Amygdala (tissue), 56 donors: ENCODE results near the gene OR8A1.
A peak's percentile ranks its signal among the peaks of the same experiment; 100 is the strongest.

ENCODE experiments used
- DNase-seq, 56 donors: peaks; one replicate each; lab custom pipeline; 2025; lab: John Stamatoyannopoulos, UW

The OR8A1 gene

DNA sequence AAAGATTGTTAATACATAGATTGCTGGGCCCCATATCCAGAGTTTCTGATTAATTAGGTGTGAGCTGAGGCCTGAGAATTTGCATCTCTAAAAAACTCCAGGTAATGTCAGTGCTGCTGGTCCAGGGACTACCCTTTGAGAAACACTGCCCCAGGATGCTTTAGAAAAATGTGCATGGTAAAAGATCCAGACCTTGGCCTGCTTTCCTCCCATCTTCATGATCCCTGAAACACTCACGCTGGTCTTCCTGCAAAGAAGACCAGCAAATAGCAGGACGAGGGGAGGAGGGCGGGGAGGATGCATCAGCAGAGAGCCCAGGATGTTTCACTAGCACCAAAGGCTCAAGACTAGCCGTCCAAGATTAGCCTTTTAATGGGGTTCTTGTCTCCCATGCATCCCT, at the start of gene OR8A1:
OR8A1 (plus strand) TSS at position 301 of the 400 bp plus-strand sequence. CDS start 123 bp downstream, outside the sequence.
- no peak for DNase-seq

DNA sequence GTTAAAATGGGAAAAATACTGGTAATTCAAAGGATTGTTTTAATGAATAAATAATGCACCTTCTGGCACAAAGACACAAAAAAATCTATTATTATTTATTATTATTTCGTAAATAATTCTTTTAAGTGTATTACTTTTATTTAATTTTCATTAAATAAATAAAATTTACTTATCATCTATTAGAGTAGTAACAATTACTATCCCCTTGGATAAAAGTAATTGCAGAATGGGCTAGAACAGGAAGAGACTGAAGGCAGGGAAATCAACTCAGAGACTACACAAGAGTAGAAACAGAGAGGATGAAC, 49.3 kb upstream of the OR8A1 start:
- DNase-seq: no peak

DNA sequence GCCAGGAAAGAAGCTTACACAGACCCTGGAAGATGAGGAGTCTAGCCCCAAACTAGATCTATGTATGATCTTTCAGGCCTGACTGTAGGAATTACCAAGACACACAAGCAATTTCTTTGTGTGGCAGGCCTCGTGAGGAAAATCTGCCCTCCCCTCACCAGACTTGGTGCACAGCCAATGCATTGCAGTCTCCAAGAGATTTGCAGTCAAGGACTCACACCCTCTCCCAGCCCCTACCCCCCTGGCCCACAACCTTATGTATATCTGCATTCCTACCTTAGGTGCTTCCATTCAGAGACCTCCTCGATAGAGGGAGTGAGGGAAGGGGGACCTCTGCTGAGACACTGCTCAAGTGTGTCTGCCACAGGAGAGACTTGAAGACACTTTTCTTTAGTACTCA, 36.2 kb upstream of the OR8A1 start:
- no peak for DNase-seq

DNA sequence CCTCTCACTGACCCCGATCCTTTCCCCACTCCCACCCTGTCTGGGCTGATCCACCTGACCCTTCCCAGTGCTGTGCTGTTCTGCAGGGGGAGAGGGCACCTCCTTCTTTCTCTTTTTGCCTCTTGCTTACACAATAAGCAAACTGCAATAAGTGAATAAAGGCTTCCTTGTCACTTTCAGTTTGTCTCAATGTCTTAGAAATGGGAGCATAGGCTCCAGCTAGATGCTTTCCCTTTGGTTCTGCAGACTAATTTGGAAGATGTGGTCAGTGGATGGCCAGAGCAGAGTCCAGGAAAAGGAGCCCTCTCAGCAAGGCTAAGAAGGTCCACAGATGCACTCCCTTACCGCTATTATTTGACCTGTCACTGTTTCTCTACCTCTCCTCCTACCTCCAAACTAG, 35.7 kb upstream of the OR8A1 start:
- DNase-seq: no peak

DNA sequence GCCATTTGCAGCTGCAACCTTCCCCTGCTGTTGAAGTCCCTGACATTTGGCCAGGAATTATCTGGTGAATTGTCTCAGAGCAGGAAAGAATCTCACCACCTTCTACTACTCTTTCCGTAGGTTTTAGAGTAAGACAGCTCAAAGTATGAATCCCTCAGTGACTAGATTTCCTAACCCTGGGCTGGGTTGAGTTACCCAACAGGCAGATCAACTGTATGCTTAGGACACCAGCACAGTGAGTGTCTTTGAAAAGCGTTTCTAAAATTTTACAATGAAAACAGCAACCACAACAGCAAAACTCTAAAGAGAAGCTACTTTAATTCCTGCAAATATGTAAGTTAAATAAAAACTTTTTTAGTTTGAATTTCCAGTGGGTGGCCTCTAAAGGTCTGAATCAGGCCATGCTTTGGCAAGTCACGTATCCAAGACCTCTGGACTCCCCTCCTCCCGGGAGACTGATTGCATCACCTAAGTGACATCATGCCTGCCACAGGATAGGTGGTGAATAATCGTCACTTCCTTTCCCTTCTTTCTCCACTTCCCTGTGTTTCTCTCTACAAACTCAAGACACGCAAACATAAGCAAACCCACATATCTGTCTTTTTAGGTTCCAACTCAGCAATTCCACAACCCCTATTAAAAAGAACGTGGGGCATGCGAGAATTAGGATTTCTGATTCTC, 34.1 kb upstream of the OR8A1 start:
- DNase-seq: no peak

DNA sequence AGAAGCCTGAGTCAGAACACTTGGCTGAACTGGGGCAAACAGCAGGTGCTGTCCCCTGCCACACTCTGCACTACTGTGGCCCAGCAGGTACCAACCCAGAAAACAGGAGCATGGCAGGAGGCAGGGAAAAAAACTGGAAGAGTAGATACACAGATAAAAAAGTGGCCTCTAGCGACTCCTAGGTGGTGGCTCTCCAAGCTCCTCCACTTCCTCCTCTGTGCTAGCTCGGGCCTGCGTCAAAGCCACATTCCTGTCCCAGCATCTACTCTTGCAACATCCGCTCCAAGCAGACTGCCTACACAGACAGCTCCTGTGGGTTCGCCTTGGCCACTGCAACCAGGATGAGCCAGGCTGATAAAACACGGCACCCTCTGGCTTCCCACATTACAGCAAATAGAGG, 33.3 kb upstream of the OR8A1 start:
- DNase-seq: peak in 13 of 56 donors; percentile 2 to 43 (median 15)

DNA sequence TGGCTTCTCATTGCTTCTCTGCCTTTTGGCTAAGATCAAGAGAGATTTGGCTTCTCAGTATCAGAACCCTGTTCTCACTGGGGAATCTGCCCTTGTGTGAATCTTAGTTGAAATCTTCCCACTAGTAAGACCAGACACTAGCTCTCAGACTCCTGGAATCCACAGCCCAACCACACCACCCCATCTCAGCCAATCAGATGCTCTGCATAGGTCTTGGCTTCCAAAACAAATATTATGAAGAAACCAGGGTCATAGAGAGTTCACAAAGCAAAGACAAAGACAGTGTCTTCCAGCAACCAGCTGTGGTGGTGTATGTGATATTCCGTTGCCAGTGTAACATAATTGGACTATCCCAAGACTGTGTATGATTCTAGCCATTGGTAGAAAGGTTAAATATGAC, 31.8 kb upstream of the OR8A1 start:
- no peak for DNase-seq

DNA sequence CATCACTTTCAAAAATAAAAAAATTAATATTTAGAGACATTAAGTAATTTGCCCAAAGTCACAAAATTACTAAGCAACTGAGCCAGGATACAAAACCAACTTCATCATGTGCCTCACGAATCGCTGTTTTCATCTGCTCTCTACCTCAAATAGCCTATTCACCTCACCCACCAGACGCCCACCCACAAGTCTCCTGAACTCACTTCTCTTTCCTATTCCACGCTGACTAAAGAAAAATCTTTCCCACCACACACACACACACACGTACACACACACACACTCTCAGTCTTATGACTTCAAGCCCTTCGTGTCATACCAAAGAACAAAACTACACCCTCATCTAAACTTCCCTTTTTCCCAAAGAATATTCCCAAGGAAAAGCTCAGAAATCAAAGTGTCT, 28.6 kb upstream of the OR8A1 start:
- DNase-seq: no peak

DNA sequence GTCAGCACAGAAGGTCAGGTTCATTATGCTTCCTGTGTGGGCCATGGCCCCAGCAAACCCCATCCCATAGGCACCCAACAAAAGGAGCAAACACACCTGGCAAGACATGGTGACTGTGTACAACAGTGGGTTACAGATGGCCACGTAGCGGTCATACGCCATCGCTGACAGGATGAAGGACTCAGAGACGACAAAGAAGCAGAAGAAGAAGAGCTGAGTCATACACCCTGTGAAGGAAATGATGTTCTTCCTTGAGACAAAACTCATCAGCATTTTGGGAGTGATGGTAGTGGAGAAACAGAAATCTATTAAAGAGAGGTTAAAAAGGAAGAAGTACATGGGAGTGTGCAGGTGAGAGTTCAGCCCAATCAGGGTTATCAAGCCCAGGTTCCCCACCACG, 26.7 kb upstream of the OR8A1 start:
- DNase-seq: no peak

DNA sequence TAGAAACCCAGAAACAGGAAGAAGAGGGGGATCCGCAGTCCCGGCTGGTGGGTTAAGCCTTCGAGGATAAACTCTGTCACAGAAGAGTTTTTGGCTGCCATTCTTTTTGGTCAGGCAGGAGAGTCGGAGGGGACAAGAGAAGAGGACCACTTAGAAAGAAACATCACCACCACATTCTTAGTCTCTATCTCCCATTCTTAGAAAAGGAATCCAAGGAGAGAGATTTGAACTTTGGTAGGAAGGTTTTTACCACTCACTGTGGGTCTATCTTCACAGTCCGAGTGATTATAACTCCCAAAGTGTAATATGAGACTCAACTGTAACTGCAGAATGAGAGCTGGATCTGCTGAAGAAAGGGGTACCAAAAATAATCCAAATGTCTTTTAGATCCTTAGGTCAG, 26.2 kb upstream of the OR8A1 start, which contains the start of gene OR8B12:
OR8B12 (minus strand) TSS at position 101 of the 400 bp plus-strand sequence; CDS start at position 101, 0 bp downstream.
- no peak for DNase-seq

DNA sequence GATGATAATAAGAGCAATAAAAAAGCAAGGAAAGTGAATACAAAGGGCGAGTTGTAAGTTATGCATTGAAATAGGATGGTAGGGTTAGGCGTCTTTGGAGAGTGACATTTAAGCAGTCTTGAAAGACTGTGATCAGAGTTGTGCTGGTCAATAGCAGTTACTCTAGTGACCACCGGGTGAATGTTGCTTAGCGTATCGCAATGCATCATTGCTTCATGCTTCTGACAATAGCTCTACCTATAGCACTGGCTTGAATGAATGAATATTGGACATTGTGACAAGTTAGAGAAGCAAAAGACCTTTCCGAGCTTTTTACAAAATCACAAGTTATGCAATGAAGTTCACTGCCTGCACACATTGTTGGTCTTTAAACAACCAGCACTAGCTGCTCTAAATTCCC, 18.6 kb upstream of the OR8A1 start:
- DNase-seq: no peak

DNA sequence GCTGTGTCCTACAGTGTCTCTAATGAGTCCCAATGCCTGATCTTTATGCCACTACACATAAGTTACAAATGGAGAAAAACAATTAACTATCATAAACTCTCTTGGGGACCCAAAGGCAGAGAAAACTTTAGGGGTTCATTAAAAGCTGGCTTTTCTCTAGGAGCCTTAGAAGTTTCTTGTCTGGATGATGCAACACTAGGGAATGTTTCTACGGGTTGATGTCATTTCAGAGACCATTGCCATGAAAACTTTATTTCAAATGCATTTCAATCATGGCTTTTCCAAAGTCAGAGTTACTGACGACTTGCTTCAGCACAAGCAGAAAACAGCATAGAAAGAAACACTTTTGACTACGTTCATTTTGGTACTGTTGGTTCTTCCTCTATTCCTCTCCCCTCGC, 17.8 kb upstream of the OR8A1 start:
- DNase-seq: no peak

DNA sequence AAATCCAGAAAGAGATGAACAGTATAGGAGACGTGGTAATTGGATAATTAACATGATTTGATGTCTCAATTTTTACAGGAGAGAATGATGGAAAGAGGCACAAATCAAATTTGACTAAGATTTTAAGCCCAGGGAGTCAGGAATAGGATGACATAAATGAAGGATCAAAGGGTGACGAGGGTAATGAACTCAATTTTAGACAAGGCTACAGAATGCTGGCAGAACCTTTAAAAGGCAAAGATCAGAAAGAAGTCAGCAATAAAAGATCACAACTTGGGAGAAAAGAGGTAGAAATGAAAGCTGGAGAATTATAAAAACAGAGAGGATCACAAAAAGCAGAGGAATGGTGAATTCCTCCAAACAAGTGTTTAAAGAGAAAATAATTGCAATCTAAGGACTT, 13.0 kb upstream of the OR8A1 start:
- no peak for DNase-seq

DNA sequence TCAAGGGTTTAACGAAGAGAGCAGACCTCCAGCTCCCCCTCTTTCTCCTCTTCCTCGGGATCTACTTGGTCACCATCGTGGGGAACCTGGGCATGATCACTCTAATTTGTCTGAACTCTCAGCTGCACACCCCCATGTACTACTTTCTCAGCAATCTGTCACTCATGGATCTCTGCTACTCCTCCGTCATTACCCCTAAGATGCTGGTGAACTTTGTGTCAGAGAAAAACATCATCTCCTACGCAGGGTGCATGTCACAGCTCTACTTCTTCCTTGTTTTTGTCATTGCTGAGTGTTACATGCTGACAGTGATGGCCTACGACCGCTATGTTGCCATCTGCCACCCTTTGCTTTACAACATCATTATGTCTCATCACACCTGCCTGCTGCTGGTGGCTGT, 363 bp downstream of the OR8A1 start:
- no peak for DNase-seq

DNA sequence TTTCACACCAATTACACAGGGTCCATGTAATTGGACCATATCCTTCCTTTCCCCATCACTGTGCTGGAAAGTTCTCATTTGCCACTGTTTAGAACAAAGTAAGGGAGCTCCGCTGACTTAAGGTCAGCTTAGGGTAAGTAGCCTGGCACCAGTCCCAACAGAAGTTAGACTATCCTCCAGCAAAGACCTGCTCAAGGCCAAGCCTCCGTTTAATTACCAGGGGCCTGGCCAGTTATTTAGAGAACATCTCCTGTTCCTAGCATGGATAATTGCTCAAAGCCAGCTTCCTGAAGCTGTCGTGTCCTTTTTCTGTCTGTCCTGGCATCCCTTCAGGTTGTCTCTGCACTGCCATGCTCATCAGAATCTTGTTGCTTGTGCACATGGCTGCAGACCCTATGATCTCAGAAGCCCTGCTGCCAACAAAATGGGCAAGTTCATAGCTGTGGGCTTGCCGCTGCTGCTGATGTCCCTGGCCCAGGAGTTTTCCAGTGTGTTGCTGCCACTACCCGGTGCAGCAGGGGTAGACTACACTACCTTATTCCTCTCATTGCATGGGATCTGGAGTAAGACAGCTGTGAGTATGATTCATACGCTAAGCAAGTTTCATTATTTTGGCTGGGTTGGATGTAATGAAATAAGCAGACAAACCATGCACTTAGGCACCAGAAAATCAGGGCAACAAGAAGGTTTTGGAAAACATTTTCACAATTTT, 8.1 kb downstream of the OR8A1 start:
- no peak for DNase-seq

DNA sequence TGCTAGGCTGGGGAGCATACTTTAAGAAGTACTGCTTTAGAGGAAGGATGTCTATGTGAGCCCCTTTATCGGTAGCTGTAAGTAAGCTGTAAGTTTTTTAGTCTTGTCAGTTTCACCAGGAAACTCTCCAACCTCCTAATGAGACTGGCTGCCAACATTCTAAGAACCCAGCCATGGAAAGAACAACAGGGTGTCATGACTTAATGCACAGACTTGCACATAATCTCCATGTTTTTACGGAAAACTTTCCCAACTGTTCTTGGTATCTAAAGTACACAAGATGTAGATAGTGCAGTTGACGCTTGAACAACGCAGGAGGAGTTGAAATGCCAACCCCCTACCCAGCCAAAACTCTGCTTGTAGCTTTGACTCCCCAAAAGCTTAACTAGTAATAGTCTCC, 9.0 kb downstream of the OR8A1 start:
- no peak for DNase-seq

DNA sequence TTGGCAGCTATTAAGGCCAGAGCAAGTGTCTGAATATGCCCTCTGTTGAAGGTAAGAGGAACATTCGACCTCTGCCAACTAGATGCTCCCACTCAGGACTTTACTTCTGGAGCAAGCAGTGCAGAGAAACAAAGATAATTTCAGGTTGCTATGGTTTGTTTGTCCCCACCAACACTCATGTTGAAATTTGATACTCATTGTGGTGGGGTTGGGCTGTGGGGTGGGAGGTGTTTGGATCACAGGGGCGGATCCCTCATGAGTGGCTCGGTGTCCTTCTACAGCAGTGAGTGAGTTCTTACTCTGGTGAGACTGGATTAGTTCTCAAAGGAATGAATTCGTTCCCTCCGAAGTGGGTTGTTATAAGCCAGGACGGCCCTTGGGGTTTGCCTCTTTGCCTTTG, 12.0 kb downstream of the OR8A1 start:
- no peak for DNase-seq

DNA sequence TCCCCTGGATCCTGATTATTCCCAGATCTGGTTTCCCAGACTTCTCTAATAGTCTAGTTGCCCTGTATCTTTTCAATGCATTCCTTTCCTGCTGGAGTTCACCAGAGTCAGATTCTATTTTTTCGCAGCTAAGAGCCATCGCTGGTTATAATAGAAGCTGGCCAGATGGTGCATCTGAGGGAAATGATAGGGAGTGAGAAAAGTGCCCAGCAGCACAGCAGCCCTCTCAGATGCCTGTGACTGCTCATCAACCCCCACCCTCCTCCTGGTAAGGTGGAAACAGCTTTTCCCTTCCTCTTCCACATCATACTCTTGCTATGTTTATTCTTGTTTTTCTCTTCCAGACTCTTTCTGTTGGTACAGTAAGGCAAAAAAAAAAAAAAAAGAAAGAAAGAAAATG, 12.8 kb downstream of the OR8A1 start:
- peak in 1 of 56 donors; percentile 3 for DNase-seq

DNA sequence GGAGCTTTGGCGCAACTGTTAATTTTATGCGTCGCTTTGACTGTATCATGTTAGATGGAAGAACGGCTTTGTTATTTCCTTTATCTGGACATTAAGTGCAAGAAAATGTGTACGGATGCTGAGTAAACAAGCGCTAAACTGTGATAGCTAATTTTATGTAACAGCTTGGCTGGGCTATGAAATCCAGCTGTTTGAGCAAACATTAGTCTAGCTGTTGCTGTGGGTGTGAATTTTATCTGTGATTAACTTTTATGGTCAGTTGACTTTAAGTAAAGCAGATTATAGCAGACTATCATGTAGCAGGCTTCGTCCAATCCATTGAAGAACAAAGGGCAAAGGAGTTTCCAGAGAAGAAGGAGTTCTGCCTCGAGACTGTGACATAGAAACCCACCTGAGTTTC, 14.0 kb downstream of the OR8A1 start:
- DNase-seq: no peak

DNA sequence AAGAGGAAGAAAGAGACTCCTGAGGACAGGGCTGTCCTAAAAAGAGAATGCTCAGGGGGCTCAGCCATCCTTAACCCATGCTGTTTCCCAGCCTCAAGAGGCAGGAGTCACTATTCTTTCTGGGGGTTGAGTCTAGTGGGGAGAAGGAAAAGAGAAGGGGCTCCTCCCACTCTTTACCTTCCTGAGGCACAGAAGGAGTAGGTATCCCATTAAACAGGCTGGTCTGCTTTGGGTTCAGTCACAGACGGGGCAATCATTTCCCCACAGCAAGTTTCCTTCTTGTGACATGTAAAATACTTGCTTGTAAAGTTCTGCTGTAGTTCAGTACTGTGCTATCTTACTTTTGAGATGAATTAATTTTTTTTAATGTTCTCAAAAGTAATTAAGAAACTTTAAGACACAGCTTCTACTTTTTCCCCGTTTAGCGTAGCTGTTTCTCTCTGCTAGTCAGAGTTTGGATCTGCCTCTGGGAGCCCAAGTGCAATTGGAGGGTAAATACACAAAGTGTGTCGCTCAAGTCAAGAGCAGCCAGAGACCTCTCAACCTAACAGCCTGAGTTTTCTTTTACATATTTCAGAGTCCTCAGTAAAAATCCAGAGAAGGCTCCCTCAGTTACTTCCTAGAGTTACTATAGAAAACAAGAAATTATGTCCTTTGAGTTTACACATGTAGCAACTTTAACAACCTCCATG, 15.0 kb downstream of the OR8A1 start:
- DNase-seq: no peak

DNA sequence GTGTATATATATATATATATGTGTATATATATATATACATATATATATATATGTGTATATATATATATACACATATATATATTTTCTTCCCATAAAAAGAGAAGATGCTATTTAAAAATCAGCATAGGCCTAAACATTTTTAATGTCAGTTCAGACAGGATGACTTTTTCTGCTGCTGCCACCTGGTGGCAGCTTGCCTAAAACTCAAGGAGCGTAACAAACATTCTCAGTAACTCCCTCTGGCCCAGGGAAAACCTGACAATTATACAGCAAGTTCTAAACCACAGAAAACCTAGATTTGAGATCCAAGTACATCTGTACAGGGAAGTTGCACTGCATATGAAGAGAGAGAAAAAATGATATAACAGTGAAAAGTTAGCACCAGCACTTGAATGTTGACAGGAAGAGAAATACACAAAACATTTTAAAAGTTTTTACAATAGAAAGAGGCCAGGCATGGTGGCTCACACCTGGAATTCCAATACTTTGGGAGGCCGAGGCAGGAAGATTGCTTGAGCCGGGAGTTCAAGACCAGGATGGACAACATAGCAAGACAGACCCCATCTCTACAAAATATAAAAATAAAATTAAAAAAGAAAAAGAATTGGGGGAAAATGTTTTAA, 16.6 kb downstream of the OR8A1 start:
- DNase-seq: peak in 28 of 56 donors; percentile 1 to 71 (median 14)
